Measurements from ENCODE around the gene SERINC2. TPM values are rescaled to one million over a fixed set of nuclear protein-coding genes. Genes with fewer than 3 reads are reported as not detected.

The SERINC2 gene
- total RNA-seq, 2 donors from 2014 or later = 0.70 to 3.8 TPM

- no peak overlapping the region for H3K27ac ChIP-seq
- no peak overlapping the region for H3K4me3 ChIP-seq
- peaks cover 0 to 11% of the 10 kb centered on the region in 2 donors for H3K4me1 ChIP-seq
- no peak for TF ChIP-seq CTCF (IDR thresholded peaks at IDR 0.05)
- H3K27me3 ChIP-seq = no peaks in the 10 kb centered on the region
- no peaks in the 10 kb centered on the region for H3K9me3 ChIP-seq
- no peak for DNase-seq (ENCODE audit: low spot score)
- no peaks in the 10 kb centered on the region for H3K36me3 ChIP-seq
These were observed 15.5 kb upstream of the SERINC2 start for GRCh38 chr1:31397360-31398095.

- Histone ChIP-seq H3K4me3 (no peak overlapping the region), H3K4me1 (peaks cover 0 to 11% of the 10 kb centered on the region in 2 donors), H3K36me3 (no peaks in the 10 kb centered on the region), H3K9me3 (no peaks in the 10 kb centered on the region), H3K27me3 (no peaks in the 10 kb centered on the region), H3K27ac (no peak overlapping the region)
- TF ChIP-seq CTCF (IDR thresholded peaks at IDR 0.05) = no peak
- no peak for DNase-seq (ENCODE audit: low spot score)
These were observed 14.8 kb upstream of the SERINC2 start for GRCh38 chr1:31398246-31398645.

GRCh38 chr1:31399976-31400375, 13.0 kb upstream of the SERINC2 start:
- Histone ChIP-seq H3K9me3 (no peaks in the 10 kb centered on the region), H3K36me3 (no peaks in the 10 kb centered on the region), H3K27ac (no peak overlapping the region), H3K4me3 (no peak overlapping the region), H3K27me3 (no peaks in the 10 kb centered on the region), H3K4me1 (peaks cover 0 to 1% of the 10 kb centered on the region in 2 donors)
- DNase-seq (ENCODE audit: low spot score) = no peak
- no peak for TF ChIP-seq CTCF (IDR thresholded peaks at IDR 0.05)

GRCh38 chr1:31400393-31400792, 12.6 kb upstream of the SERINC2 start:
- no peaks in the 10 kb centered on the region for H3K36me3 ChIP-seq
- no peak for TF ChIP-seq CTCF (IDR thresholded peaks at IDR 0.05)
- no peak overlapping the region for H3K27ac ChIP-seq
- no peak overlapping the region for H3K4me3 ChIP-seq
- no peak for DNase-seq (ENCODE audit: low spot score)
- H3K27me3 ChIP-seq = no peaks in the 10 kb centered on the region
- no peaks in the 10 kb centered on the region for H3K4me1 ChIP-seq
- H3K9me3 ChIP-seq = no peaks in the 10 kb centered on the region

GRCh38 chr1:31401241-31401640, 11.8 kb upstream of the SERINC2 start:
- H3K9me3 ChIP-seq = no peaks in the 10 kb centered on the region
- no peak overlapping the region for H3K4me3 ChIP-seq
- no peak overlapping the region for H3K27ac ChIP-seq
- no peaks in the 10 kb centered on the region for H3K4me1 ChIP-seq
- no peaks in the 10 kb centered on the region for H3K36me3 ChIP-seq
- no peak for TF ChIP-seq CTCF (IDR thresholded peaks at IDR 0.05)
- no peaks in the 10 kb centered on the region for H3K27me3 ChIP-seq
- no peak for DNase-seq (ENCODE audit: low spot score)

Data from right atrium auricular region (tissue), 2 donors.